ENCODE results near the gene APOA4. TPM values are rescaled to one million over a fixed set of nuclear protein-coding genes. Genes with fewer than 3 reads are reported as not detected.

The APOA4 gene
- total and polyA plus RNA-seq, 5 donors = 0.05 TPM; not detected in 4

DNA sequence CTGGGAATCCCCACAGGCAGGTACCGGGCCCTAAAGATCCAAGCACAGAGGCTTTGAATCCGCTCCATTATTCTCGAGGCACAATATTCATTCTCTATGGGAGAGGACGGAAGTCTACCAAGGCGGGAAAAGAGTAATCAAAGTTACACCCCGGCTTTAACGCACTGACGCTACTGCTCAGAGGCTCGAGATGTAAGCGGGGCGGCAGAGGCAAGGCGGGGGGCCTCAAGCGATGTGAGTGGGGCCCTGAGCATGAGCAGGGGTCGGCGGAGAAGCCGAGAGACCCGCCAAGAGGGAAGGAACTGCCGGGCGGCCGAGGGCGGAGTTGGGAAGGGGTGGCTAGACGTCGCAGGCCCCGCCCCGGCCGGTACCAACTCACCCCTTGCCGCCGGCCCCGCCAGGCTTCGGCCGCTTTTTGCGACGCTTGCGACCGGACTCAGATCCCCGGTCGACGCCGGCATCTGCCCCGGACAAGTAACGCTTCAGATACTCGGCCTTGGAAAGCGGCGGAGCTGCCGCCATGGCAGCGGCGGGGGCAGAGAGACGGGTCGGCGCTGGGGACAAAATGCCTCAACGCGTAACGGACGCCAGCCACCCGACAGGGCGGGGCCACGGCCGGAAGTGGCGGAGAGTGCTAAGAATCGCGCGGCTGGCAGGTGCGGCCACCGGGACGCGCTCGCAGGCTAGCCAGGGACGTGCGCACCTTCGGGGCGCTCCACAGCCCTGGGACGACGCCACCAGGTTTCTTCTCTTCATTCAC, 50.5 kb downstream of the APOA4 start, which contains the start of gene BUD13:
Gene BUD13, minus strand, starts transcription at position 545 of the 760 bp plus-strand sequence. Its CDS starts 23 bp downstream, at position 522.
- H3K27ac ChIP-seq (ENCODE audit: low read length) = peak within 1 kb of the TSS; percentile 95
- peaks cover 7% of the 10 kb centered on the region for H3K4me1 ChIP-seq (ENCODE audit: control insufficient read depth, insufficient read depth, low read length)
- H3K9me3 ChIP-seq (ENCODE audit: control insufficient read depth, low read length) = no peaks in the 10 kb centered on the region
- under 1% methylated on average over 73 of the region's 73 CpGs for WGBS
- peak; percentile 93 to 94 for ATAC-seq
- H3K27me3 ChIP-seq (ENCODE audit: control insufficient read depth, insufficient read depth) = no peaks in the 10 kb centered on the region
- peak within 1 kb of the TSS; percentile 88 for H3K4me3 ChIP-seq (ENCODE audit: low read length)
- peak; percentile 91 to 97 (median 96) for DNase-seq
- intact Hi-C loops (cut with DNase I) = no loop called here

DNA sequence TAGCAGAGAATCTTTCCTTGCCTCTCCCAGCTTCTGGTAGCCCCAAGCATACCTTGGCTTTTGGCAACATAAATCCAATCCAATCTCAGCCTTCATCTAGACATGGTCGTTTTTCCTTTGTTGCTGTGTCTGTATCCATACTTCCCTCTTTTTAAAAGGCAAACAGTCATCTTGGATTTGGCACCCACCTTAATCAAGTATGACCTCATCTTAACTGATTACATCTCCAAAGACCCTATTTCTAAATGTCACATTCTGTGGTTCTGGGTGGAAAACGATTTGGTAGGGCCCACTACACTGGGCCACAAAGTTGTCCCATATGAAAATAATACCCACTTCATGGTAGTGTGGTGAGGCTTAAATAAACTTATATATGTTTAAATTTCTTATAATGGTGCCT, 51.2 kb downstream of the APOA4 start:
- 9% methylated on average over 2 of the region's 2 CpGs for whole genome bisulfite sequencing
- H3K4me1 ChIP-seq (ENCODE audit: control insufficient read depth, insufficient read depth, low read length) = peaks cover 7% of the 10 kb centered on the region
- H3K27me3 ChIP-seq (ENCODE audit: control insufficient read depth, insufficient read depth) = no peaks in the 10 kb centered on the region
- no peak overlapping the region for H3K27ac ChIP-seq (ENCODE audit: low read length)
- DNase-seq (no peak), ATAC-seq (no peak)
- intact Hi-C loops (cut with DNase I) = no loop called here
- H3K4me3 ChIP-seq (ENCODE audit: low read length) = peak overlapping the region; percentile 88
- H3K9me3 ChIP-seq (ENCODE audit: control insufficient read depth, low read length) = no peaks in the 10 kb centered on the region

Other genes with a start within 250 kb of the APOA4 start
- gene BUD13, start 50.3 kb downstream of the APOA4 start, total RNA-seq = 1 to 10 TPM; 7.8 to 9.0 (median 8.2) TPM
- gene BUD13, start 50.3 kb downstream of the APOA4 start, polyA plus RNA-seq = 5.7 TPM
- 10 to 100 TPM; 17.1 to 30.3 (median 23.7) TPM for gene ZPR1, start 35.3 kb downstream of the APOA4 start, total RNA-seq
- gene ZPR1, start 35.3 kb downstream of the APOA4 start, polyA plus RNA-seq = 9.6 TPM
- gene APOA5, start 31.4 kb downstream of the APOA4 start, total RNA-seq = not detected
- not detected for gene APOA5, start 31.4 kb downstream of the APOA4 start, polyA plus RNA-seq
- under 1 TPM in 1 of 4 donors, not detected in 3; 0.72 TPM for gene APOC3, start 6.6 kb upstream of the APOA4 start, total RNA-seq
- not detected for gene APOC3, start 6.6 kb upstream of the APOA4 start, polyA plus RNA-seq
- 10 to 100 TPM in 1 of 4 donors, 1 to 10 TPM in 3; 5.2 to 13.4 (median 5.9) TPM for gene APOA1, start 14.3 kb upstream of the APOA4 start, total RNA-seq
- 43.0 TPM for gene APOA1, start 14.3 kb upstream of the APOA4 start, polyA plus RNA-seq

Data from right cardiac atrium (tissue), 5 donors.